ENCODE data around the gene PXK. TPM values are rescaled to one million over a fixed set of nuclear protein-coding genes. Genes with fewer than 3 reads are reported as not detected.
A peak's percentile ranks its signal among the peaks of the same experiment; 100 is the strongest.

PXK gene
- total RNA-seq = 10 to 100 TPM; 42.1 to 53.8 (median 48.9) TPM
- total RNA-seq (2013) = 67.2 TPM

- Mint-ChIP-seq H3K4me3 (peak within 1 kb of the TSS; percentile 99), H3K27ac (peak within 1 kb of the TSS; percentile 87 to 91), H3K36me3 (no peaks in the 10 kb centered on the region), H3K9me3 (no peaks in the 10 kb centered on the region), H3K27me3 (ENCODE audit: low read depth in 2 of 2) (no peaks in the 10 kb centered on the region), H3K4me1 (peaks cover 33 to 45% of the 10 kb centered on the region in 2 donors)
- Histone ChIP-seq H3K9me3 (ENCODE audit: control insufficient read depth, insufficient read depth, low read length) (no peaks in the 10 kb centered on the region), H3K27me3 (ENCODE audit: control insufficient read depth, insufficient read depth, low read length) (no peaks in the 10 kb centered on the region), H3K36me3 (ENCODE audit: control insufficient read depth, insufficient read depth, low read length) (no peaks in the 10 kb centered on the region), H3K4me3 (ENCODE audit: low read length) (peak within 1 kb of the TSS; percentile 81), H3K4me1 (ENCODE audit: control insufficient read depth, insufficient read depth, low read length) (peaks cover 13% of the 10 kb centered on the region), H3K27ac (ENCODE audit: low read length) (peak within 1 kb of the TSS; percentile 17)
- intact Hi-C loops (cut with micrococcal nuclease) = loop anchor here (1.0 to 2.0 kb wide), 2 partner anchors 26 to 159 kb away; partner anchors contain the start of genes HTD2 and RPP14
- TF ChIP-seq CTCF (IDR thresholded peaks at IDR 0.05) = peak; percentile 10
- 1% methylated on average over 79 of the region's 79 CpGs for WGBS (ENCODE audit: insufficient coverage)
- DNase-seq (peak; percentile 84 to 85), ATAC-seq (peak; percentile 79 to 93 (median 90))
Measured at GRCh38 chr3:58332575-58333188, at the start of gene PXK. Gene PXK (plus strand): TSS chr3:58332892. CDS start chr3:58332989, 97 bp downstream.

- H3K27me3 Mint-ChIP-seq (ENCODE audit: low read depth in 2 of 2) = no peaks in the 10 kb centered on the region
Measured at GRCh38 chr3:58285334-58285733, 47.4 kb upstream of the PXK start.

GRCh38 chr3:58287354-58287753, 45.3 kb upstream of the PXK start:
- Mint-ChIP-seq H3K4me1 (no peaks in the 10 kb centered on the region), H3K9me3 (no peaks in the 10 kb centered on the region), H3K4me3 (no peak overlapping the region), H3K27me3 (ENCODE audit: low read depth in 2 of 2) (no peaks in the 10 kb centered on the region), H3K36me3 (peaks cover 7% of the 10 kb centered on the region), H3K27ac (no peak overlapping the region)
- no peaks in the 10 kb centered on the region for H3K4me1 ChIP-seq (ENCODE audit: control insufficient read depth, insufficient read depth, low read length)
- H3K27me3 ChIP-seq (ENCODE audit: control insufficient read depth, insufficient read depth, low read length) = no peaks in the 10 kb centered on the region
- no peaks in the 10 kb centered on the region for H3K9me3 ChIP-seq (ENCODE audit: control insufficient read depth, insufficient read depth, low read length)
- intact Hi-C loops (cut with micrococcal nuclease) = no loop called here
- H3K27ac ChIP-seq (ENCODE audit: low read length) = no peak overlapping the region
- H3K36me3 ChIP-seq (ENCODE audit: control insufficient read depth, insufficient read depth, low read length) = no peaks in the 10 kb centered on the region
- ATAC-seq (no peak), DNase-seq (no peak)
- no peak overlapping the region for H3K4me3 ChIP-seq (ENCODE audit: low read length)
- 95% methylated on average over 6 of the region's 6 CpGs for WGBS (ENCODE audit: insufficient coverage)
- TF ChIP-seq CTCF (IDR thresholded peaks at IDR 0.05) = no peak

More at GRCh38 chr3:58285334-58285733, 47.4 kb upstream of the PXK start:
- Histone ChIP-seq H3K4me1 (ENCODE audit: control insufficient read depth, insufficient read depth, low read length) (no peaks in the 10 kb centered on the region), H3K27ac (ENCODE audit: low read length) (no peak overlapping the region), H3K4me3 (ENCODE audit: low read length) (no peak overlapping the region), H3K9me3 (ENCODE audit: control insufficient read depth, insufficient read depth, low read length) (no peaks in the 10 kb centered on the region), H3K27me3 (ENCODE audit: control insufficient read depth, insufficient read depth, low read length) (no peaks in the 10 kb centered on the region), H3K36me3 (ENCODE audit: control insufficient read depth, insufficient read depth, low read length) (no peaks in the 10 kb centered on the region)
- Mint-ChIP-seq H3K4me3 (no peak overlapping the region), H3K9me3 (no peaks in the 10 kb centered on the region), H3K27ac (no peak overlapping the region), H3K4me1 (no peaks in the 10 kb centered on the region), H3K36me3 (peaks cover 7% of the 10 kb centered on the region)
- DNase-seq = no peak
- TF ChIP-seq CTCF (IDR thresholded peaks at IDR 0.05) = no peak
- ATAC-seq = no peak
- intact Hi-C loops (cut with micrococcal nuclease) = no loop called here
- 91% methylated on average over 7 of the region's 7 CpGs for WGBS (ENCODE audit: insufficient coverage)
